Stimulated activated CD4-positive, alpha-beta T cell treated with anti-CD3 and anti-CD28 coated beads, Interleukin-12 subunit alpha, Interleukin-12 subunit beta, amount 100 ng/mL, for 24 hours (primary cell): ENCODE measurements around the gene FAM50A.
A peak's percentile ranks its signal among the peaks of the same experiment; 100 is the strongest.
"Not testable (repeated sequence)": the region's sequence is repeated elsewhere in the genome, so short reads cannot be mapped to it uniquely, and the experiment has no call there.

Experiments used
- DNase-seq, 2 experiments: peaks; one replicate each; pipeline ENCODE4 v3.0.0-alpha.2; 2020; ENCODE audit warnings: low read depth in 2 of 2

FAM50A gene, protein sequence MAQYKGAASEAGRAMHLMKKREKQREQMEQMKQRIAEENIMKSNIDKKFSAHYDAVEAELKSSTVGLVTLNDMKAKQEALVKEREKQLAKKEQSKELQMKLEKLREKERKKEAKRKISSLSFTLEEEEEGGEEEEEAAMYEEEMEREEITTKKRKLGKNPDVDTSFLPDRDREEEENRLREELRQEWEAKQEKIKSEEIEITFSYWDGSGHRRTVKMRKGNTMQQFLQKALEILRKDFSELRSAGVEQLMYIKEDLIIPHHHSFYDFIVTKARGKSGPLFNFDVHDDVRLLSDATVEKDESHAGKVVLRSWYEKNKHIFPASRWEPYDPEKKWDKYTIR

DNA sequence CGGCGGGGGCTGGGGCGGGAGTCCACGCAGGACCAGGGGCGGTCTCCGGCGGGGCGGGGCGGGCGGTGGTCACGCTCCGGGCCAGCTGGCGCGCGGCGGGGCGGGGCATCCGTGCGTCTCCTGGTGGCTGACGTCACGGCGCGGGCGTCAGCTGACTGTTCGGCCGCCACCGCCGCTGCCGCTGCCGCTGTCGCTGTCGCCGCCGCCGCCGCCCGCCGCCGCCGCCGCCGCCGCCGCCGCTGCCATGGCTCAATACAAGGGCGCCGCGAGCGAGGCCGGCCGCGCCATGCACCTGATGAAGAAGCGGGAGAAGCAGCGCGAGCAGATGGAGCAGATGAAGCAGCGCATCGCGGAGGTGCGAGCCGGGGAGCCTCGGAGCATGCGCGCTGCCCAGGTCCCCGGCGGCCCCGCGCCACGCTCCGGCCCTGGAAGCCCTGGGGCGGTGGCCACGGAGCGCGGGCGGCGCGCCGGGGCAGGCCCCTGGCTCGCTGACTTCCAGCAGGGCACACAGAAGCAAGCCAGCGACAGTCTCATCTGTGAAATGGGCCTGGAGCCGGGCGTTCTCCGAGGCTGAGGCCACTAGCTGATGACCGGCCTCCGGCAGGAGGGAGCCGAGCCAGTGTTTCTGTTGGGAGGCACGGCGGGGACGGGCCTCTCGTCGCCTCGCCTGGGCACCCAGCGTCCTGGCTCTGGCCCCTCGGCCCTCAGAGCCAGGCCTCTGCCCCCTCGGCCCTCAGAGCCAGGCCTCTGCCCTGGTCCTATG, at the start of gene FAM50A:
FAM50A (plus strand) TSS at position 150 of the 763 bp plus-strand sequence; CDS start at position 245, 95 bp downstream.
- DNase-seq: peak; percentile 51 to 64

DNA sequence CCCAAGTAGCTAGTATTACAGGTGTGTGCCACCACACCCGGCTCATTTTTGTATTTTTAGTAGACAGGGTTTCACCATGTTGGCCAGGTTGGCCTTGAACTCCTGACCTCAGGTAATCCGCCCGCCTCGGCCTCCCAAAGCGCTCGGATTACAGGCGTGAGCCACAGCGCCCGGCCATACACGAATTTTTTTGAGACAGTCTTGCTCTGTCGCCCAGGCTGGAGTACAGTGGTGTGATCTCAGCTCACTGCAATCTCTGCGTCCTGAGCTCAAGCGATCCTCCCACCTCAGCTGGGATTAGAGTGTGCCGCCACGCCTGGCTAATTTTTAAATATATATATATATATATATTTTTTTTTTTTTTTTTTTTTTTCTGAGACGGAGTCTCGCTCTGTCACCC, 47.6 kb upstream of the FAM50A start:
- not testable (repeated sequence) for DNase-seq

DNA sequence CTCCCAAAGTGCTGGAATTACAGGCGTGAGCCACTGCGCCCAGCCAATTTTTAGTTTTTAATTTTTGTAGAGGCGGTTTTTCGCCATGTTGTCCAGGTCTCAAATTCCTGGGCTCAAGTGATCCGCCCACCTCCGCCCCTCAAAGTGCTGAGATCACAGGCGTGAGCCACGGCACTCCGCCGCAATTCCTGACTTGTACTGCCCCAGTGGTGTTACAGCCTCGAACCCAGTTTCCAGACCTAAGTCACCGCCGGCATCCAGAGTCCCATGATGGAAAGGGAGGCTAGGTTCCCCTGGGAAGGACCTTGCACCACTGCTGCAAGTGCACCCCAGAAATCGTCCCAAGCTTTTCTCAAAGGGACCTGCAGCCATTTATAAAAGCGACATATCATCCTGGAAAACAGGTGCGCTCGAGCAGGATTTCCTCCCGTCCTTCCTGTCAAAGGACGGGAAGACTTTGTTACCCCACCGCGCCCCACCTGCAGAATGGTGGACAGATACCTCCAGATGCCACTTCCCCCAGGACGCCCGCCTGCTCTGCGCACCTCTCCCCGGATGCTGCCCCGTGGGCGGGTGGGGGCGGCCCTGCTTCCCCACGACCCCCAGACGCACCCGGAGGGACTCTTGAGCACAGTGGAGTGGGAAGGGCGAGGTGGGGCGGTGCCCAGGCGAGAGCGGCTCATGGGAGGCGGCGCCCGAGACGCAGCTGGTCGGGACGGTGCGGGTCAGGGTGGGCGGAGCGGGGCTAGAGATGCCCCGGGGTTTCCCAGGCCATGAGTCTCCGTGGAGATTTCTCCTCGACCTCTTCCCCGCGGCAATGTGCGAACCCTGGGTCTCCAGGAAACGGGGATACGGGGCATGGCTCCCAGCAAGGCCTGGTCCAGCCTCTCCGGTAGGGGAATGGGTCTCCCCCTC, 46.7 kb upstream of the FAM50A start:
- peak; percentile 52 to 64 for DNase-seq

DNA sequence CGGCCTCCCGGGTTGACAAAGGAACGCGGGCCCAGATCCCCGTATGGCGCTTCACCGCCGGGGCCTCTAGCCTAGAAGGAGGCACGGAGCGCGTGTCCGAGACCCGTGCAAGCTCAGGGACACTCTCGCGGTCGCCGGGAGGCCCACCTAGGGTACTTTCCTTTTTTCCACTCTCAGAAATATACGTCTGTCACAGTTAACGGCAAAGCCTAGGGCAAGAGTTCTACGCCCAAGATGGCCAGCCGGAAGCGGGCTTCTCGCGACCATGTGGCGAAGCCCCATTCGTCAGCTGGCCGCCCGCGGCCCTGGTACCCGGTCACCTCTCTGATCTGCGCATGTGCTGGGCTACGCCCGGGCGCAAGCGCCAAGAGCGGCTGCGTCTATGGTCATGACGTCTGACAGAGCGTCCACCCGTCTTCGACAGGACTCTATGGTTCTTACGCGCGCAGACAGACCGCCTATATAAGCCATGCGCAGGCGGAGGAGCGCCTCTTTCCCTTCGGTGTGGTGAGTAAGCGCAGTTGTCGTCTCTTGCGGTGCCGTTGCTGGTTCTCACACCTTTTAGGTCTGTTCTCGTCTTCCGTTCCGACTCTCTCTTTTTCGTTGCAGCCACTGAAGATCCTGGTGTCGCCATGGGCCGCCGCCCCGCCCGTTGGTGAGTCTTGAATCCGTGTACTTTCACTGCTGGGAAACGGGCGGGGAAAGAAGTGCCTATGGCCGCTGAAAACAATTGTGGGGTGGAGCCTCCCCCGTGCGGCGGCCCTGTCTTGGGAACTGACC, 45.9 kb upstream of the FAM50A start, which contains the start of gene RPL10:
RPL10 (plus strand) TSS at position 490 of the 780 bp plus-strand sequence; CDS start at position 633, 143 bp downstream.
- peak; percentile 81 to 82 for DNase-seq

DNA sequence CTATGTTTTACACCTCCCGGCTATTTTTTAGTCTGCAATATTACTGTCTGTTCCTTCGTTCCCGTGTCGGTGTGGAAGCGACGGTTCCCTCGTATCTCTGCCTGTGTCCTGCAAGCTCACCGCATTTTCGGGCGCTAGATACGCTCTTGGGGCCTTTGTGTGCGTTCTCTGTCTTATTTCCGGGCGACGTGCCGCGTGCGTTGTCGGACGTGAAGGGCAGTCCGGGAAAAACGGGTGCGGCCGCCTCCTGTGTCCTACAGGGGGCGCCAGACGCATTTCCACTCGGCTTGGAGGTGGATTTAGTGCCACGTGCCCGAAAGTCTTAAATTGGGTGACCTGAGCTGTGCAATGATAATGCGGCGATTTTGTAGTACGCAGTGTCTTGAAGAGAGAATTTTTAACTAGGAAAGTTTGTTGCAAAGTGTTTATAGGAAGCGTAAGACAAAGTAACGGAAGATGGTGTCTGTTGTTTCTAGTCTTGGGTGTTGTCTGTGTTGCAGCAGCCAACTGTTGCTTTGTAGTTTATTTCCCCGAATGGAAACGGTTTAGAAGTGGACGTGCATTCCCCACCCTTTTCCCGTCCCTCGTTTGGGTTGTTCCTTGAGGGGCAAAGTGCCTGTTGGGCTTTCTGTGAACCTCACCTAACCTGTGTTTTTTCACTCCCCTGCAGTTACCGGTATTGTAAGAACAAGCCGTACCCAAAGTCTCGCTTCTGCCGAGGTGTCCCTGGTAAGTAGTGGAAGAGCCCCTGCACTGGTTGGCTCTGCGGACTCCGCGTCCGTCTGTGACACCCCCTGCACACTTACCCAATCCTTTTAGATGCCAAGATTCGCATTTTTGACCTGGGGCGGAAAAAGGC, 45.0 kb upstream of the FAM50A start:
- peak; percentile 50 to 65 for DNase-seq

DNA sequence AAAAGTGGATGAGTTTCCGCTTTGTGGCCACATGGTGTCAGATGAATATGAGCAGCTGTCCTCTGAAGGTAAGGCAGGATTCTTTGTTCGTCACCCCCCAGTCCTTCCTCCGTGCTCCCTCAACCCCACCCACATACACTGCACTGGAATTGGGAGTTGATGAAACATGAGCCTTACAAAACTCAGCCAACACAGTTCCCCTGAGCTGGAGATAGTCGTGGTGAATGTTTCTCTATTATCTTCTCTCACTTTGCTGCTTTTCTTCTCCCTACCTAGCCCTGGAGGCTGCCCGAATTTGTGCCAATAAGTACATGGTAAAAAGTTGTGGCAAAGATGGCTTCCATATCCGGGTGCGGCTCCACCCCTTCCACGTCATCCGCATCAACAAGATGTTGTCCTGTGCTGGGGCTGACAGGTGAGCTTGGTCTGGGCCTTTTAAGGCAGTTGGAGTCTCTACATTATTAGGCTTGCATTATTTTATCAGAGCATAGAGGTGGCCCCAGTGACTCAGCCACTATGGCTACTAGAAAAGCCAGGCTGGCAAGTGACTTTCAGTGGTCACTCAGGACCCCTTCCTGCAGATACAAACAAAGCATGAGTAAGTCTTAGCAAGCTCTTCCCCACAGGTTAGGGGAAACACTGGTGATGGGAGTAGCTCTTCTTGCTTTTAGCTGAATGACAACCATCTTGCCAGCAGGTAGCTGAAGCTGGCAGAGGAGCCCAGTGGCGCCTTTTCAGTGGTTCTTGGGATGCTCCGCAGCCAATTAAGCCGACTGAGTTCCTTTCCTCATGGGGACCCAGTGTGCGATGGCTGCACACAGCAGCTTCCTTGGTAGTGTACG, 44.2 kb upstream of the FAM50A start:
- DNase-seq: no peak

DNA sequence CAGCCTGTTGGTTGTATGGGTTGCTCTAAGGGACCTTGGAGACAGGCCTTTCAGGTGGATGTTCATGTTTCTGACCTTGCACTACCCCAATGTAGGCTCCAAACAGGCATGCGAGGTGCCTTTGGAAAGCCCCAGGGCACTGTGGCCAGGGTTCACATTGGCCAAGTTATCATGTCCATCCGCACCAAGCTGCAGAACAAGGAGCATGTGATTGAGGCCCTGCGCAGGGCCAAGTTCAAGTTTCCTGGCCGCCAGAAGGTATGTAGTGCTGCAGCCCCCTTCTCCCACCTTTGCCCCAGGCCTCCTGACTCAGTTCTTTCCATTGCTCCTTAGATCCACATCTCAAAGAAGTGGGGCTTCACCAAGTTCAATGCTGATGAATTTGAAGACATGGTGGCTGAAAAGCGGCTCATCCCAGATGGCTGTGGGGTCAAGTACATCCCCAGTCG, 43.5 kb upstream of the FAM50A start:
- not testable (repeated sequence) for DNase-seq

DNA sequence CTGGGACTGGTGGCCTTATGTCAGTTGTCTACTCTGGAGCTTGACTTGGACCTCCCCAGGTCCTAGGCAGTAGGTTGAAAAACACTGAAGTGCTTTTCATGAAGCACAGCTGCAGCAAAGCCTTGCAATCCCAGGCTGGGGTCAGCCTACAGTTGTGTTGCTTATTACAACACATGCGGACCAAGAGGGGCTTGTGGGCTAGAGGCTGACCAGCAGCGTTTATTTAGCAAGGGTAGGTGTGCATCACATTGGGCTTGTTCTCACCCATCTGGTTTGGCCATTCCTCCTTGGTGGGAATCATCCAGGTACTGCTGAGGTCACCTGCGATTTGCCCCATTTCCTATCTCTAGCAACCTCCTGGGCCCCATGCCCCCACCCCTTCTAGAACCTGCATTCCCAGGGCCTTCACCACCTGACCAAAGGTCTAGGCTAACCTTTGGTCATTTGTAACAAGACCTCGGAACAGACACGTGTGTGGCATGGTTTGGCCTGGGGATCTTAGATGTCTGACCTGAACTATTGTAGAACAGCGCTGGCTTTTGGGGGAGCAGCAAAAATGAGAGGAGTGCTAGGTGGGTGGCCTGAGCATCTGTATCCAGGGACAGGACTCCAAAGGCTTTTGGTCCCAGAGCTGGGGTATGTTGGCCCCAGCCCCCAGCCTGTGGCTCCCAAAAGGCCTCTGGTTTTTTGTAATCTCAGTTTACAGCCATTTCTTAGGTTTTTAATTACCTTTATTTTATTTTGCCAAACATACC, 42.7 kb upstream of the FAM50A start:
- DNase-seq: no peak

DNA sequence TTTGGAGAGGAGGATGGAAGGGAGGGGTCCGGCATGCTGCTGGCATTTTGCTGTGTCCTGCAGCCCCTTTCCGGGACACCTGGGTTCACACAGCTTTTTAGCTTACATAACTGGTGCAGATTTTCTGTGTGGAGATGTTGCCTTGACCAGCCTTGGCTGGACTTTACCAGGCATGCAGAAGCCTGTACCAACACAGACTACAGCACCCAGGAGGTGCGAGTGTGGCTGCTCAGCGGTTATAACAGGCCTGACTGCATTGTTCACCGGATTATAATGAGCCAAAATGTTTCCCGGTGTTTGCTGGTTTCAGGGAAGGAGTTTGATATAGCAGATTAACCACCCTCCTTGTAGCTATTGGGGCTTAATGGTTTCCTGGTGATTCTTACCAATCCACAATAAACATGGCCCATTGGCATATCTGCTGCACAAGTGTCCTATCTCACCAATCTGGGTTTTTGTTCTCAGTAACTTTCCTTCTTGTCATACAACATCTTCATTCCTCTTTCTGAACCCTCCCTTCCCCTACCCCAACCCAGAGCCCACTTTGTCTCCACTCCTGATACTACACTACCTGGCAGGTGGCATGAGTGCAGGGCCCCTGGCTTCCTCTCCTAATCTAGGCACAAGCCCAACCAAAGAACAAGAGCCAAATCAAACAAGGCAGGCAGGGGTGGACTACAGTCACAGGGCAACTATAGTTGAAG, 41.9 kb upstream of the FAM50A start:
- DNase-seq: no peak

DNA sequence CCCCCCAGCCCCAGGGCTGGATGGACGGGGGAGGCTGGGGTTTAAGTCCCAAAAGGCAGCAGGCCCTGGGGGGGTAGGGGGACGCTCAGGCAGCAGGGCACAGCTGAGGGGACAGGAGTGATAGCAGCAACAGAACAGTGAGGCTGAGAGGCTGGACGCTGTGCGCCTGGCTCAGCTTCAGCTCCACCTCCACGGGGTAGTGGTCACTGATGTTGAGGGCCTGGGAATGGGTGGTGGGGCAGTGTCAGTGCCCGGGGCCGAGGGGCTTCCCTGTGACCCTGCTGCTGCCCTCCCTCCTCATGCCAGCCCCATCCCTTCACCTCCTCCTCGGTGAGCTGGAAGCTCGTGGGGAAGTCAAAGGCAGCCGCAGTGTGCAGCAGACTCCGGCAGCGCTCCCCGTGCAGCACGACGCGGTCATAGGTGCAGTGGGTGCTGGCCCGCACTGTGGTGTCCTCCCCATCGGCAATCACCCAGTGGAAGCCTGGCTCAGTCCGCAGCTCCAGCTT, 41.3 kb upstream of the FAM50A start:
- no peak for DNase-seq

DNA sequence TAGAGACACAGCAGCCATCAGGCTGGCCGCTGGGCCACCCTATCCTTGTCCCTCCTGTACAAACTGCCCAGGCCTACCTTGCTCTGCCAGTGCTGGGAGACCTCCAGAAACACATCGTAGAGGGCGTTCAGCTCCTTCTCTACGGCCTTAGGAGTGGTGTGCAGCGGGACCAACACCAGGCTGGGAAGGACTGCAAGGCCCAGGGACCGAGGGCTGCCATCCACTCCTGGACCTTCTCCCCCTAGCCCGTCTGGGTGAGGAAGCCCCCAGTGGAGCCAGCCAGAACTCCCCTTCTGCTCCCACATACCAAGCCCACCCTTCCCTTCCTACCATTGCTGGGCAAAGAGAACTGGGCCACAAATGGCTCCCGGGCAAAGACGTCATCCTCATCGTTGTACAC, 40.7 kb upstream of the FAM50A start:
- no peak for DNase-seq

DNA sequence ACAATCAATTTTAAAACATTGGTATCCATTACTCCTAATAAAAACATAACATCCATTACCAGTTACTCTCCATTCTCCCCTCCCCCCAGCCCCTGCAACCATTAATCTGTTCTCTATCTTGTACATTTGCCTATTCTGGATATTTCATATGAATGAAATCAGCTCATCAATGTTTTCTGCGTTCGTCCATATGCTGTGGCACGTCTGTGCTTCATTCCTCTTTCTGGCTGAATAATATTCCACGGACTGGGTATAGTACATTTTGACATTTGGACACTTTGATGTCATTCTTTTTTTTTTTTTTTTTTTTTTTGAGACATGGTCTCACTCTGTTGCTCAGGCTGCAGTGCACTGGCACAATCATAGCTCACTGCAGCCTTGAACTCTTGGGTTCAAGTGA, 40.1 kb upstream of the FAM50A start:
- no peak for DNase-seq

DNA sequence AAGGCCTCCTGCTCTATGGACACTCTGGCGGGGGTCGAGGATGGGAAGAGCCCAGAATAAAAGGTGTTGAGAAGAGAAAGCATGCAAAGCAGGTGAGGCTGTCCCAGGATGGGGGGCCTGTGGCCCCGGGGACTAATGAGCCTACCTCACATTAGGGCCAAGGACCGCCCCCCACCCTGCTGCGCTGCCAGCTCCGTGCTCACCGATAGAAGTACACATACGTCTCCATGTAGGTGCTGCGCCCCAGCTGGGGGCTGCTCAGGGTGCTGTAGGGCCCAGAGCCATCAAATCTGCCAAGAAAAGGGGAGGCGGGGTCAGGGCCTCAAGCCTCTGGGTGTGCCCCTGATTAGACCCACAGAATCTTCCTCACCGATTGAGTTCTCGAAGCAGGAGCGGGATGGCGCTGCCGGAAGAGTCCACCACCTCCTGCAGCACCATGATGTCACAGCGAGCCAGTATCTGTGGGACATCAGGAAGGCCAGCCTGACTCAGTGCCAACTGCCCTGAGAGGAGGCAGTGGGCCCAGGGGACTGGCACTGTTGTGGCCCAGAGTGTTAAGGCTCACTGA, 39.2 kb upstream of the FAM50A start:
- DNase-seq: no peak

DNA sequence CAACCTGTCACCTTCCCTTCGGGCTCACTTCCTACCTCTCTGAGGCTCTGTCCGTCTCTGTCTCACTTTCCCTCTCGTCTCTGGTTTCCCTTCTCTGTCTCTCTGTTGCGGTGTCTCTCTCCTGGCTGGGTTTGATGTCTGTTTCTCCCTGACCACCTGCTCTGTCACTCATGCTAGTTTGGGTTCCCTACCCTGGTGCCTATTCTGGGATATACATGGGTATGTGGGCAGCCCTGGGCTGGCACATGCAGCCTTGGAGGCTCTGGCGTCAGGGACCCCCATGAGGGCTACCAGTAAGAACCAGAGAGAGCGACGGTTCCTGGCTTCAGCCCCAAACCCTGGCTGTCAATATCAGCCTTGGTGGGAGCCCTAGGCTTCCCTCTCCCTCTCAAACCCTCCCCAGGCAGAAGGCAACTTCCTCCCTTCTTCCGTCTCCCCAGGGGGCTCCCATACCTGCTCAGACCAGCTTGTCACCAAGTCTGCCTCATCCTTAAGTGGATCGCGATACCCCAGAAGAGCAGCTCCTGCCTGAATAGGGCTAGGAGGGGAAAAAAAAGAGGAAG, 35.2 kb upstream of the FAM50A start:
- DNase-seq: no peak

DNA sequence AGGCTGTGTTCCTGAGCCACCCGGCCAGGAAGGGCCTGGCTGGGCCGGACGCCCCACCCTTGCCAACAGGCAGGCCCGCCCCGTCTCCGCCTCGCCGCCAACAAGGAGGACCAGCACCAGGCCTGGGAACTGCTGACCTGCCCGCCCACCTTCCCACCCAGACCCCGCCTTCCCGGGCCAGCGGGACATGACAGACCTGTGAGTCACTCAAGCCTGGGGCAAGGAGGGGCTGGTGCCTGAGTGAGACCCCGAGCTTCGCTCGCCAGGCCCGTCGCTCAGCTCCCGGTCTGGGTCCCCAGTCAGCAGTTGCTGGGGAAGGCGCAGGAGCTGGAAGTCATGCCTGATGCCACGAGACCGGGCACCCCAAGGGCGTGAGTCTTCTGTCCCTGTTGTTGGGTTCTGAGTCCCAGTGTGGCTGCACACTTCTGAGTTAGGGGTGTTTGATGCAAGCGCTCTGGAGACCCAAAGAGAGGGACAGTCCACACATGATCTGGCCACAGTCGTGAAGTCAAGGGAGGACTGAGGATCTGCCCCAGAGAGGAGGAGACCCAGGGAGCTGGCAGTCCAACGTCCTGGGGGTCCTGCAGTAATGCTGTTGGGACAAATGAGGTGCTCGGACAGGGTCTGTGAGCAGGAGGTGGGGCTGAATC, 34.6 kb upstream of the FAM50A start, which contains the start of gene DNASE1L1:
DNASE1L1 (minus strand) TSS at position 33 of the 650 bp plus-strand sequence. CDS start 3,686 bp downstream, outside the sequence.
- DNase-seq: no peak

DNA sequence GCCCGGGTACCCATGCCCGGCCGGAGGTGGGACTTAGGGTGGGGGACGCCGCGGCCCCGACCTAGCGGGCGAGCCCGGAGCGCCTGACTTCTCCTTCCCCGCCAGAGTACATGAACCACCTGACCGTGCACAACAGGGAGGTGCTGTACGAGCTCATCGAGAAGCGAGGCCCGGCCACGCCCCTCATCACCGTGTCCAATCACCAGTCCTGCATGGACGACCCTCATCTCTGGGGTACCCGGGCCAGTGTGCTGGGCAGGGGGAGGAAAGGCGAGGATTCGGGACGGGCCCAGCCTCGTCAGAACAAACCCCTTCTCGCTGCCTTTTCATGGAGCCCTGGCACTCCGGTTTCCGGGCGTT, 32.0 kb upstream of the FAM50A start:
- peak in 1 of 2 experiments; percentile 40 for DNase-seq
